Heart left ventricle (tissue), 13 donors: Measurements from ENCODE around the gene KIFC1.

Experiments
- POLR2A ChIP-seq, 2 donors: fragments of 450-650 bp; IDR thresholded peaks; one replicate each; pipeline ENCODE4 v1.6.1; 2017; ENCODE audit warnings: antibody characterized with exemption in 2 of 2, mild to moderate bottlenecking in 2 of 2, moderate library complexity in 2 of 2
- TF ChIP-seq, protein P1 (sequence below), 12 donors: fragments of 200-600 bp; sonication (generic) in 4 of 12; IDR thresholded peaks; one replicate each; pipeline versions ENCODE4 v1.5.0 to v1.8.0; 2018 to 2022; ENCODE audit warnings: antibody characterized with exemption in 12 of 12, mild to moderate bottlenecking in 5 of 12
- donor health status: ischemic (EF 13 %, LVEDD 7.1; RV severe dilation, severe dysfunction).
- donor health status: DM: no; HTN: yes; CAD: no.
- donor health status: DM: no; HTN: no; CAD: no.
- donor health status: ischemic (EF 25% LVEDD 6.9; RV normal size, moderate dysfunction).
- donor health status: ischemic (EF 25% LVEDD 5.7; RV mildly dilated, moderate dysfunction).
- donor health status: ischemic (EF 35%, LVEDD 5.7; RV mildly dilated, moderate dysfunction).
- donor health status: nonischemic (EF 11% LVEDD 7.7; RV severe dilation, severe dysfunction).
- donor health status: DM: yes; HTN: yes; CAD: no.
- donor health status: PGD.
- donor health status: ischemic (EF 29% LVEDD 5.4; RV normal size, mild dysfunction).
- donor health status: nonischemic (EF 23%, LVEDD 6.1; RV moderate dilation, normal function).

- TF ChIP-seq POLR2A (IDR thresholded peaks at IDR 0.05): no peak
- TF ChIP-seq, protein P1, sequence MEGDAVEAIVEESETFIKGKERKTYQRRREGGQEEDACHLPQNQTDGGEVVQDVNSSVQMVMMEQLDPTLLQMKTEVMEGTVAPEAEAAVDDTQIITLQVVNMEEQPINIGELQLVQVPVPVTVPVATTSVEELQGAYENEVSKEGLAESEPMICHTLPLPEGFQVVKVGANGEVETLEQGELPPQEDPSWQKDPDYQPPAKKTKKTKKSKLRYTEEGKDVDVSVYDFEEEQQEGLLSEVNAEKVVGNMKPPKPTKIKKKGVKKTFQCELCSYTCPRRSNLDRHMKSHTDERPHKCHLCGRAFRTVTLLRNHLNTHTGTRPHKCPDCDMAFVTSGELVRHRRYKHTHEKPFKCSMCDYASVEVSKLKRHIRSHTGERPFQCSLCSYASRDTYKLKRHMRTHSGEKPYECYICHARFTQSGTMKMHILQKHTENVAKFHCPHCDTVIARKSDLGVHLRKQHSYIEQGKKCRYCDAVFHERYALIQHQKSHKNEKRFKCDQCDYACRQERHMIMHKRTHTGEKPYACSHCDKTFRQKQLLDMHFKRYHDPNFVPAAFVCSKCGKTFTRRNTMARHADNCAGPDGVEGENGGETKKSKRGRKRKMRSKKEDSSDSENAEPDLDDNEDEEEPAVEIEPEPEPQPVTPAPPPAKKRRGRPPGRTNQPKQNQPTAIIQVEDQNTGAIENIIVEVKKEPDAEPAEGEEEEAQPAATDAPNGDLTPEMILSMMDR (IDR thresholded peaks at IDR 0.05): no peak
Observed at GRCh38 chr6:33437666-33438065, 46.0 kb downstream of the KIFC1 start.
